ENCODE measurements around the gene B4GALNT1. TPM values are rescaled to one million over a fixed set of nuclear protein-coding genes. Genes with fewer than 3 reads are reported as not detected.
A peak's percentile ranks its signal among the peaks of the same experiment; 100 is the strongest.

The B4GALNT1 gene
- total RNA-seq, 1 experiment from 2014 or later = 0.40 TPM

- BruUV-seq (replicated peaks) = no TSS peak
- no peaks in the 10 kb centered on the region for H3K9me3 Mint-ChIP-seq (ENCODE audit: unreplicated experiment)
- no peaks in the 10 kb centered on the region for H3K36me3 Mint-ChIP-seq (ENCODE audit: insufficient read depth, unreplicated experiment)
- H3K27ac Mint-ChIP-seq (ENCODE audit: low read depth, unreplicated experiment) = no peak overlapping the region
- intact Hi-C loops (cut with micrococcal nuclease) = loop anchor here (1.0 to 2.0 kb wide), 3 partner anchors 38 to 154 kb away; no protein-coding TSS in a partner anchor
- CTCF ChIA-PET = interaction anchor here (0.5 to 7.5 kb wide), 56 partner anchors 10 to 892 kb away, joined by 3 to 72 read pairs (median 4); partner anchors contain the start of genes B4GALNT1, DCTN2, DTX3 and KIF5A
- H3K4me3 Mint-ChIP-seq (ENCODE audit: unreplicated experiment) = no peak overlapping the region
- peak; percentile 79 for DNase-seq (ENCODE audit: unreplicated experiment)
- no peaks in the 10 kb centered on the region for H3K27me3 Mint-ChIP-seq (ENCODE audit: insufficient read depth, unreplicated experiment)
- POLR2A ChIA-PET = interaction anchor here (0.6 to 2.3 kb wide), 7 partner anchors 9 to 162 kb away, joined by 3 to 10 read pairs (median 3); partner anchors contain the start of genes PIP4K2C and TSPAN31
- no peaks in the 10 kb centered on the region for H3K4me1 Mint-ChIP-seq (ENCODE audit: insufficient read depth, unreplicated experiment)
- peak; percentile 82 for TF ChIP-seq CTCF (IDR thresholded peaks at IDR 0.05; ENCODE audit: unreplicated experiment)
Measured at GRCh38 chr12:57583008-57583831, 49.8 kb downstream of the B4GALNT1 start.

GRCh38 chr12:57582440-57582839 is 50.6 kb downstream of the B4GALNT1 start:
- BruUV-seq (replicated peaks) = no TSS peak
- POLR2A ChIA-PET = interaction anchor here (2.3 kb wide), 1 partner anchor 10 kb away, joined by 10 read pairs; the partner anchor contains the start of gene PIP4K2C
- H3K27ac Mint-ChIP-seq (ENCODE audit: low read depth, unreplicated experiment) = no peak overlapping the region
- intact Hi-C loops (cut with micrococcal nuclease) = loop anchor here (2.0 kb wide), 1 partner anchor 154 kb away; no protein-coding TSS in a partner anchor
- no peaks in the 10 kb centered on the region for H3K27me3 Mint-ChIP-seq (ENCODE audit: insufficient read depth, unreplicated experiment)
- no peaks in the 10 kb centered on the region for H3K9me3 Mint-ChIP-seq (ENCODE audit: unreplicated experiment)
- H3K36me3 Mint-ChIP-seq (ENCODE audit: insufficient read depth, unreplicated experiment) = no peaks in the 10 kb centered on the region
- H3K4me1 Mint-ChIP-seq (ENCODE audit: insufficient read depth, unreplicated experiment) = no peaks in the 10 kb centered on the region
- CTCF ChIA-PET = interaction anchor here (0.6 to 7.5 kb wide), 38 partner anchors 9 to 283 kb away, joined by 3 to 72 read pairs (median 6); partner anchors contain the start of genes B4GALNT1, DCTN2, DTX3 and KIF5A
- TF ChIP-seq CTCF (IDR thresholded peaks at IDR 0.05; ENCODE audit: unreplicated experiment) = no peak
- H3K4me3 Mint-ChIP-seq (ENCODE audit: unreplicated experiment) = no peak overlapping the region
- DNase-seq (ENCODE audit: unreplicated experiment) = no peak

- POLR2A ChIA-PET = interaction anchor here (1.4 kb wide), 1 partner anchor 9 kb away, joined by 3 read pairs; the partner anchor contains the start of gene PIP4K2C
- no peaks in the 10 kb centered on the region for H3K27me3 Mint-ChIP-seq (ENCODE audit: insufficient read depth, unreplicated experiment)
- no peaks in the 10 kb centered on the region for H3K4me1 Mint-ChIP-seq (ENCODE audit: insufficient read depth, unreplicated experiment)
- CTCF ChIA-PET = interaction anchor here (0.6 to 7.5 kb wide), 20 partner anchors 9 to 1886 kb away, joined by 3 to 72 read pairs (median 10); partner anchors contain the start of genes B4GALNT1, DTX3 and OS9
- no peak for TF ChIP-seq CTCF (IDR thresholded peaks at IDR 0.05; ENCODE audit: unreplicated experiment)
- no peak overlapping the region for H3K4me3 Mint-ChIP-seq (ENCODE audit: unreplicated experiment)
- no peaks in the 10 kb centered on the region for H3K36me3 Mint-ChIP-seq (ENCODE audit: insufficient read depth, unreplicated experiment)
- BruUV-seq (replicated peaks) = no TSS peak
- intact Hi-C loops (cut with micrococcal nuclease) = loop anchor here (2.0 kb wide), 1 partner anchor 155 kb away; no protein-coding TSS in a partner anchor
- H3K27ac Mint-ChIP-seq (ENCODE audit: low read depth, unreplicated experiment) = no peak overlapping the region
- H3K9me3 Mint-ChIP-seq (ENCODE audit: unreplicated experiment) = no peaks in the 10 kb centered on the region
- DNase-seq (ENCODE audit: unreplicated experiment) = no peak
Measured at GRCh38 chr12:57581802-57582201, 51.2 kb downstream of the B4GALNT1 start.

GRCh38 chr12:57580466-57580795 is 52.6 kb downstream of the B4GALNT1 start:
- Mint-ChIP-seq H3K36me3 (ENCODE audit: insufficient read depth, unreplicated experiment) (no peaks in the 10 kb centered on the region), H3K4me3 (ENCODE audit: unreplicated experiment) (no peak overlapping the region), H3K27me3 (ENCODE audit: insufficient read depth, unreplicated experiment) (no peaks in the 10 kb centered on the region), H3K9me3 (ENCODE audit: unreplicated experiment) (no peaks in the 10 kb centered on the region), H3K4me1 (ENCODE audit: insufficient read depth, unreplicated experiment) (no peaks in the 10 kb centered on the region), H3K27ac (ENCODE audit: low read depth, unreplicated experiment) (no peak overlapping the region)
- DNase-seq (ENCODE audit: unreplicated experiment) = no peak
- CTCF ChIA-PET = interaction anchor here (0.6 to 7.5 kb wide), 6 partner anchors 41 to 199 kb away, joined by 3 to 72 read pairs (median 8); partner anchors contain the start of gene B4GALNT1
- intact Hi-C loops (cut with micrococcal nuclease) = no loop called here
- no TSS peak for BruUV-seq (replicated peaks)
- no peak for TF ChIP-seq CTCF (IDR thresholded peaks at IDR 0.05; ENCODE audit: unreplicated experiment)
- POLR2A ChIA-PET = interaction anchor here (1.4 kb wide), 1 partner anchor 10 kb away, joined by 3 read pairs; the partner anchor contains the start of gene PIP4K2C
